Measurements from ENCODE around the gene PPTC7.

DNA sequence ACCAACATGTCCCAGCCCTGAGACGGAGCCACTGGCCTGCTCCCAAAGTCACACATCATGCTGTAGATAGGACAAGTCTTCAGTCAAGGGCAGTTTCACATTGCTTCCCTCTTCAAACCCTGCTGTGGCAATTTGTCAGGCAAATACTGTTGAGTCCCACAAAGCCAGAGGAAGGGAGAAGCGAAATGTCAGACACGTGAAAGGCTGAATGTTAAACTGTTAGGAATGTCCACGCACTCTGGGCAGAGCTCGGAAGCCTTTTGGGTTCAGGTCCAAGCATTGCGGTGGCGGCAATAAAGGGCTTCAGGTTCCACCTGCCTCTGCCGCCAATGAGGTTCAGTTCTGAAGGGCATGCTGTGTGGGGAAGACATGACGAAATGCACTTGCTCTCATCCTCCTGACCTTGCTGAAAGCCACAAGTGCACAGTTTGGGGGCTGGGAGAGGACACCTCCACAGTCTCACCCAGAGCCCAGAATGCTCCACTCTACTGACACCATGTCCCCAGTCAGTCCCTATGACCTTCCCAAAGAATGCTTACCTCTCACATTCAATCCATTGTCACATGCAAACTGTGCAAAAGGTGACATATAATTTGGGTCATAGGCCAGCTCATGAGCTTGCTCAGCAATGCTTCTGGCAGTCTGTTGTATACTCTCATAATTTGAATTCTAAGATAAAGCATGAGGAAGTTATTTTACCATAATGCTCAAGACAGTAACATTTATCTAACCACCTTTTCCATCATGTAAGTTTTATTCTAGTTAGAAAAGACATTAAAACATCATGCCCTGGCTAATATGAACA lies 45.3 kb downstream of the PPTC7 start:
- peak; percentile 13 for TF ChIP-seq YY1 (IDR thresholded peaks at IDR 0.05)
- TF ChIP-seq, protein P1, sequence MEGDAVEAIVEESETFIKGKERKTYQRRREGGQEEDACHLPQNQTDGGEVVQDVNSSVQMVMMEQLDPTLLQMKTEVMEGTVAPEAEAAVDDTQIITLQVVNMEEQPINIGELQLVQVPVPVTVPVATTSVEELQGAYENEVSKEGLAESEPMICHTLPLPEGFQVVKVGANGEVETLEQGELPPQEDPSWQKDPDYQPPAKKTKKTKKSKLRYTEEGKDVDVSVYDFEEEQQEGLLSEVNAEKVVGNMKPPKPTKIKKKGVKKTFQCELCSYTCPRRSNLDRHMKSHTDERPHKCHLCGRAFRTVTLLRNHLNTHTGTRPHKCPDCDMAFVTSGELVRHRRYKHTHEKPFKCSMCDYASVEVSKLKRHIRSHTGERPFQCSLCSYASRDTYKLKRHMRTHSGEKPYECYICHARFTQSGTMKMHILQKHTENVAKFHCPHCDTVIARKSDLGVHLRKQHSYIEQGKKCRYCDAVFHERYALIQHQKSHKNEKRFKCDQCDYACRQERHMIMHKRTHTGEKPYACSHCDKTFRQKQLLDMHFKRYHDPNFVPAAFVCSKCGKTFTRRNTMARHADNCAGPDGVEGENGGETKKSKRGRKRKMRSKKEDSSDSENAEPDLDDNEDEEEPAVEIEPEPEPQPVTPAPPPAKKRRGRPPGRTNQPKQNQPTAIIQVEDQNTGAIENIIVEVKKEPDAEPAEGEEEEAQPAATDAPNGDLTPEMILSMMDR (IDR thresholded peaks at IDR 0.05; ENCODE audit: low read depth, low read length, missing input control) = no peak
- TF ChIP-seq, protein P2, sequence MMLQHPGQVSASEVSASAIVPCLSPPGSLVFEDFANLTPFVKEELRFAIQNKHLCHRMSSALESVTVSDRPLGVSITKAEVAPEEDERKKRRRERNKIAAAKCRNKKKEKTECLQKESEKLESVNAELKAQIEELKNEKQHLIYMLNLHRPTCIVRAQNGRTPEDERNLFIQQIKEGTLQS (IDR thresholded peaks at IDR 0.05) = peak; percentile 52
- TF ChIP-seq TAF1 (conservative IDR thresholded peaks at IDR 0.05) = peak; percentile 64
- TF ChIP-seq GABPA (IDR thresholded peaks at IDR 0.05 in 1 of 2, conservative IDR thresholded peaks at IDR 0.05 in 1 of 2) = no peak
- TF ChIP-seq SP1 (IDR thresholded peaks at IDR 0.05) = peak; percentile 92
- TF ChIP-seq, protein P3, sequence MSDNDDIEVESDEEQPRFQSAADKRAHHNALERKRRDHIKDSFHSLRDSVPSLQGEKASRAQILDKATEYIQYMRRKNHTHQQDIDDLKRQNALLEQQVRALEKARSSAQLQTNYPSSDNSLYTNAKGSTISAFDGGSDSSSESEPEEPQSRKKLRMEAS (IDR thresholded peaks at IDR 0.05) = peak; percentile 29
- peak in 1 of 2 donors; percentile 41 for TF ChIP-seq RAD21 (IDR thresholded peaks at IDR 0.05)
- peak; percentile 43 to 67 for TF ChIP-seq HNF4A (conservative IDR thresholded peaks at IDR 0.05)
- peak; percentile 37 for TF ChIP-seq HNF4G (IDR thresholded peaks at IDR 0.05)

All from liver (tissue), 3 donors.